ENCODE measurements around the gene PEDS1.

- no peak for TF ChIP-seq POLR2A (IDR thresholded peaks at IDR 0.05; ENCODE audit: low read depth, low read length)
- TF ChIP-seq POLR2AphosphoS5 (IDR thresholded peaks at IDR 0.05; ENCODE audit: low read depth, low read length), result no peak
- TF ChIP-seq TAF1 (IDR thresholded peaks at IDR 0.05; ENCODE audit: borderline replicate concordance, low read depth, low read length), result no peak
Observed at GRCh38 chr20:50199703-50200102, 46.2 kb upstream of the PEDS1 start.
